CD14-positive monocyte (primary cell): ENCODE results near the gene CDK19. TPM values are rescaled to one million over a fixed set of nuclear protein-coding genes. Genes with fewer than 3 reads are reported as not detected.

Experiments used
- DNase-seq, 3 donors: peaks; one replicate each; pipeline ENCODE4 v3.0.0-alpha.2; 2011 to 2022
- H2AFZ ChIP-seq: 2 replicates; pipeline ENCODE4 v1.6.0; 2012; ENCODE audit warnings: mild to moderate bottlenecking, low read depth, low read length, inconsistent platforms; ENCODE audit not compliant: insufficient read depth, poor library complexity, severe bottlenecking
- H3K27ac ChIP-seq, 2 donors: 1 replicate in 1 of 2; 2 replicates in 1 of 2; pipeline ENCODE4 v1.5.1; 2012 to 2013; ENCODE audit warnings: low read length in 2 of 2, control low read depth in 1 of 2, inconsistent platforms in 1 of 2, low read depth in 1 of 2, mild to moderate bottlenecking in 1 of 2
- H3K27me3 ChIP-seq, 2 donors: one replicate each; pipeline versions ENCODE4 v1.6.0 to v1.6.1; 2011 to 2013; ENCODE audit warnings: low read length in 2 of 2; ENCODE audit not compliant: control insufficient read depth in 2 of 2, insufficient read depth in 2 of 2
- H3K36me3 ChIP-seq, 2 donors: replicated peaks in 1 of 2; 1 replicate in 1 of 2; 2 replicates in 1 of 2; pipeline versions ENCODE4 v1.5.1 to v1.6.1; 2012 to 2013; ENCODE audit warnings: low read length in 2 of 2, control low read depth in 1 of 2, inconsistent platforms in 1 of 2, mild to moderate bottlenecking in 1 of 2; ENCODE audit not compliant: insufficient read depth in 2 of 2, control insufficient read depth in 1 of 2
- H3K4me1 ChIP-seq, 2 donors: 1 replicate in 1 of 2; 2 replicates in 1 of 2; pipeline versions ENCODE4 v1.5.1 to v1.6.1; 2012 to 2013; ENCODE audit warnings: low read length in 2 of 2, control low read depth in 1 of 2, inconsistent platforms in 1 of 2, mild to moderate bottlenecking in 1 of 2, moderate library complexity in 1 of 2; ENCODE audit not compliant: insufficient read depth in 2 of 2, control insufficient read depth in 1 of 2
- H3K4me2 ChIP-seq: replicated peaks from 2 replicates; pipeline ENCODE3; 2012; ENCODE audit warnings: low read length, moderate library complexity, mild to moderate bottlenecking; ENCODE audit not compliant: poor library complexity, severe bottlenecking; ENCODE audit errors: extremely low read depth
- H3K4me3 ChIP-seq, 3 experiments: fragments of 200-600 bp in 1 of 3; sonication (generic) in 1 of 3; replicated peaks in 1 of 3; 1 replicate in 2 of 3; 2 replicates in 1 of 3; pipeline ENCODE4 v1.5.1; 2011 to 2013; ENCODE audit warnings: low read length in 3 of 3, mild to moderate bottlenecking in 3 of 3, control low read depth in 2 of 3, low read depth in 2 of 3, inconsistent platforms in 1 of 3, moderate library complexity in 1 of 3
- H3K79me2 ChIP-seq: 2 replicates; pipeline ENCODE4 v1.6.0; 2012; ENCODE audit warnings: mild to moderate bottlenecking, control low read depth, inconsistent platforms, low read length, moderate library complexity; ENCODE audit not compliant: insufficient read depth
- H3K9ac ChIP-seq: 2 replicates; pipeline ENCODE4 v1.6.0; 2017; ENCODE audit warnings: low read length, mild to moderate bottlenecking; ENCODE audit not compliant: insufficient read depth, poor library complexity, severe bottlenecking
- H3K9me3 ChIP-seq, 2 donors: replicated peaks in 1 of 2; 1 replicate in 1 of 2; 2 replicates in 1 of 2; pipeline versions ENCODE4 v1.5.1 to v1.6.1; 2012 to 2013; ENCODE audit warnings: low read length in 2 of 2, control low read depth in 1 of 2; ENCODE audit not compliant: control insufficient read depth in 1 of 2, insufficient read depth in 1 of 2
- H4K20me1 ChIP-seq: 2 replicates; pipeline ENCODE4 v1.6.0; 2012; ENCODE audit warnings: mild to moderate bottlenecking, low read length, control low read depth, moderate library complexity; ENCODE audit not compliant: insufficient read depth
- H3K27ac Mint-ChIP-seq, 7 donors: one replicate each; pipeline ENCODE4 v1.8.0; 2020; ENCODE audit warnings: mild to moderate bottlenecking in 7 of 7, mixed read lengths in 7 of 7, moderate library complexity in 6 of 7, inconsistent platforms in 2 of 7
- H3K27me3 Mint-ChIP-seq, 3 donors: one replicate each; pipeline ENCODE4 v1.8.0; 2021 to 2022; ENCODE audit warnings: low read depth in 3 of 3, mild to moderate bottlenecking in 3 of 3, mixed read lengths in 3 of 3, moderate library complexity in 3 of 3, inconsistent platforms in 1 of 3
- H3K36me3 Mint-ChIP-seq, 2 donors: one replicate each; pipeline ENCODE4 v1.8.0; 2020; ENCODE audit warnings: mixed read lengths in 2 of 2, inconsistent platforms in 1 of 2, mild to moderate bottlenecking in 1 of 2
- H3K4me1 Mint-ChIP-seq: one replicate; pipeline ENCODE4 v1.8.0; 2020; ENCODE audit warnings: mild to moderate bottlenecking, mixed read lengths
- H3K4me3 Mint-ChIP-seq, 2 donors: one replicate each; pipeline ENCODE4 v1.8.0; 2020; ENCODE audit warnings: mild to moderate bottlenecking in 2 of 2, mixed read lengths in 2 of 2, moderate library complexity in 1 of 2
- H3K9me3 Mint-ChIP-seq, 7 donors: one replicate each; pipeline ENCODE4 v1.8.0; 2020 to 2022; ENCODE audit warnings: mixed read lengths in 7 of 7, mild to moderate bottlenecking in 6 of 7, moderate library complexity in 6 of 7, inconsistent platforms in 2 of 7
- WGBS: methylation state at CpG from one replicate; pipeline ENCODE4 v1.1.5; 2013; ENCODE audit warnings: missing lambda C conversion rate; ENCODE audit not compliant: insufficient coverage; 5-methylcytosine and 5-hydroxymethylcytosine counted together
- intact Hi-C, 2 donors: fragments of 100-400 bp; cut with micrococcal nuclease; formaldehyde crosslinking; loops; one replicate each; pipeline versions ENCODE4 v1.15.0 to v1.15.1; 2023
- polyA plus RNA-seq, 3 donors: library from polyadenylated mRNA; depleted of rRNA in 1 of 3; unstranded in 2 of 3; stranded (reverse) in 1 of 3; fragments of 300-500 nt in 2 of 3; fragments of >200 nt in 1 of 3; fragmentation: Illumina TruSeq in 2 of 3; gene quantifications; 1 replicate in 2 of 3; 2 replicates in 1 of 3; pipeline ENCODE4 v1.2.3, GENCODE V29; 2012 to 2021
- TF ChIP-seq, protein P1 (sequence below): fragments of 200-600 bp; IDR thresholded peaks from one replicate; pipeline ENCODE4 v1.8.0; 2022; ENCODE audit warnings: antibody characterized with exemption, mild to moderate bottlenecking

CDK19 gene
- polyA plus RNA-seq, 3 donors: 2.7 to 12.0 (median 3.9) TPM

DNA sequence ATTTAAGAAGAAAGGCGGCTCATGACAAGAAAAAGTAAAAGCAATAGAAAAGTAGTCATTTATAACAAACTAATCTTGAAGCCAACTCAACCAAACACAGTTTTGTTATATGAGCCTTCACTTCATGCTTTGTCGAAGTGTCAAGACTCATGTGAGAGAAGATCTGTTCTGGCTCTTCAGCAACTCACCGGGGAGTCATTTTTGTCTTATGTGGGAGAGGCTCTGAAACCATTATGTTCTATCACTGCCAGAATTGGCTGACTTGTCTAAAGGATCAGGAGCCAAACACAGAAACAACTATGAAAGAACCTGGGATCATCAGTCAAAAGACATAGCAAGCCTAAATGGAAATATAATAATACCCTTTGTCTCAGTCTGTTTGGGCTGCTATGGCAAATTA lies 105.2 kb downstream of the CDK19 start:
- Mint-ChIP-seq H3K27ac (no peak overlapping the region), H3K4me3 (no peak overlapping the region), H3K36me3 (peaks cover 12 to 15% of the 10 kb centered on the region in 2 donors), H3K27me3 (peaks cover 0 to 3% (median 0%) of the 10 kb centered on the region in 3 donors), H3K9me3 (peaks cover 0 to 2% (median 0%) of the 10 kb centered on the region in 7 donors), H3K4me1 (peaks cover 22% of the 10 kb centered on the region)
- H3K79me2 ChIP-seq: peaks cover 17% of the 10 kb centered on the region
- no peak overlapping the region for H3K4me3 ChIP-seq
- TF ChIP-seq, protein P1, sequence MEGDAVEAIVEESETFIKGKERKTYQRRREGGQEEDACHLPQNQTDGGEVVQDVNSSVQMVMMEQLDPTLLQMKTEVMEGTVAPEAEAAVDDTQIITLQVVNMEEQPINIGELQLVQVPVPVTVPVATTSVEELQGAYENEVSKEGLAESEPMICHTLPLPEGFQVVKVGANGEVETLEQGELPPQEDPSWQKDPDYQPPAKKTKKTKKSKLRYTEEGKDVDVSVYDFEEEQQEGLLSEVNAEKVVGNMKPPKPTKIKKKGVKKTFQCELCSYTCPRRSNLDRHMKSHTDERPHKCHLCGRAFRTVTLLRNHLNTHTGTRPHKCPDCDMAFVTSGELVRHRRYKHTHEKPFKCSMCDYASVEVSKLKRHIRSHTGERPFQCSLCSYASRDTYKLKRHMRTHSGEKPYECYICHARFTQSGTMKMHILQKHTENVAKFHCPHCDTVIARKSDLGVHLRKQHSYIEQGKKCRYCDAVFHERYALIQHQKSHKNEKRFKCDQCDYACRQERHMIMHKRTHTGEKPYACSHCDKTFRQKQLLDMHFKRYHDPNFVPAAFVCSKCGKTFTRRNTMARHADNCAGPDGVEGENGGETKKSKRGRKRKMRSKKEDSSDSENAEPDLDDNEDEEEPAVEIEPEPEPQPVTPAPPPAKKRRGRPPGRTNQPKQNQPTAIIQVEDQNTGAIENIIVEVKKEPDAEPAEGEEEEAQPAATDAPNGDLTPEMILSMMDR: no peak
- no peaks in the 10 kb centered on the region for H4K20me1 ChIP-seq
- H3K9ac ChIP-seq: no peak overlapping the region
- H3K36me3 ChIP-seq: peaks cover 0 to 8% of the 10 kb centered on the region in 2 donors
- H3K4me1 ChIP-seq: peaks cover 24 to 27% of the 10 kb centered on the region in 2 donors
- intact Hi-C loops: no loop called here
- H3K27me3 ChIP-seq: no peaks in the 10 kb centered on the region
- no CpG with 5 or more reads among the region's 3 CpGs for WGBS
- DNase-seq: no peak
- no peak overlapping the region for H2AFZ ChIP-seq
- H3K4me2 ChIP-seq: no peak overlapping the region
- no peaks in the 10 kb centered on the region for H3K9me3 ChIP-seq
- H3K27ac ChIP-seq: no peak overlapping the region

DNA sequence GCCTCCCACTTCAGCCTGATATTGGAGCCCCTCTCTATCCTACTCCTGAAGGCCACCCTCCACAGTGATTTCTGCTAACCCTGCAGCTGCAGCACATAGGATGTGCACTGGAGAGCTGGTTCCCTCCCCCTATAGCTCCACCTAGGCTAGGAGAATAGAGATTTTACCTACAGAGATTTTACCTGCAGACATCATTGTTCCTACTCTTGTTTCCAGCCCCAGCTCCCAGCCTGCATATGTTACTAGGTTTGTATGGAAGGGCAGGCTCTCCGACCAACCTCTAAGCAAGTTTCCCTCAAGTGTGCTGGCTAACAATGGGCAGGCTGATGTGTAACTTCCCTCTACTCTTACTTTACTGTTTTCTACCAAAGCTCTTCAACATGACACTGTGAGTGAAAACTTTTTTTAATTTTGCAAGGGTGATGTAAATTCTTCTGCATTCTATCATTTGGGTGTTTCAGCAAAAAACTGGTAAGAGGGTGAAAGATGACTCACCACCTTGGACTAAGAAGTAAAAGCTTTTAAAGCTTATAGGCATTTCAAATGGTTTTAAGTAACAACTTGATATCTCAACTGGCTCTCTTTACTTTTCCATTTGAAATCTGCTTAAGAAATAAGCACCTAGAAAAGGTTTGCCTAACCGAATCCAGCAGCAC lies 106.8 kb downstream of the CDK19 start:
- H3K27me3 ChIP-seq: no peaks in the 10 kb centered on the region
- H3K9me3 ChIP-seq: no peaks in the 10 kb centered on the region
- intact Hi-C loops: no loop called here
- TF ChIP-seq, protein P1: no peak
- H3K9ac ChIP-seq: no peak overlapping the region
- H3K4me3 ChIP-seq: no peak overlapping the region
- Mint-ChIP-seq H3K4me1 (peaks cover 38% of the 10 kb centered on the region), H3K36me3 (peaks cover 15 to 16% of the 10 kb centered on the region in 2 donors), H3K27me3 (peaks cover 0 to 3% (median 0%) of the 10 kb centered on the region in 3 donors), H3K27ac (peak overlapping the region; percentile 48 to 84 (median 70)), H3K4me3 (peak overlapping the region in 1 of 2 donors; percentile 9), H3K9me3 (peaks cover 0 to 2% (median 0%) of the 10 kb centered on the region in 7 donors)
- H2AFZ ChIP-seq: no peak overlapping the region
- H3K36me3 ChIP-seq: peaks cover 0 to 8% of the 10 kb centered on the region in 2 donors
- H3K4me1 ChIP-seq: peaks cover 38 to 44% of the 10 kb centered on the region in 2 donors
- peak overlapping the region in 1 of 2 donors; percentile 17 for H3K27ac ChIP-seq
- H3K4me2 ChIP-seq: no peak overlapping the region
- DNase-seq: peak in 2 of 3 donors; percentile 29 to 39
- 100% methylated on average over 1 of the region's 2 CpGs for WGBS
- H3K79me2 ChIP-seq: peaks cover 30% of the 10 kb centered on the region
- H4K20me1 ChIP-seq: no peaks in the 10 kb centered on the region
